ENCODE measurements around the gene CDCA5.

DNA sequence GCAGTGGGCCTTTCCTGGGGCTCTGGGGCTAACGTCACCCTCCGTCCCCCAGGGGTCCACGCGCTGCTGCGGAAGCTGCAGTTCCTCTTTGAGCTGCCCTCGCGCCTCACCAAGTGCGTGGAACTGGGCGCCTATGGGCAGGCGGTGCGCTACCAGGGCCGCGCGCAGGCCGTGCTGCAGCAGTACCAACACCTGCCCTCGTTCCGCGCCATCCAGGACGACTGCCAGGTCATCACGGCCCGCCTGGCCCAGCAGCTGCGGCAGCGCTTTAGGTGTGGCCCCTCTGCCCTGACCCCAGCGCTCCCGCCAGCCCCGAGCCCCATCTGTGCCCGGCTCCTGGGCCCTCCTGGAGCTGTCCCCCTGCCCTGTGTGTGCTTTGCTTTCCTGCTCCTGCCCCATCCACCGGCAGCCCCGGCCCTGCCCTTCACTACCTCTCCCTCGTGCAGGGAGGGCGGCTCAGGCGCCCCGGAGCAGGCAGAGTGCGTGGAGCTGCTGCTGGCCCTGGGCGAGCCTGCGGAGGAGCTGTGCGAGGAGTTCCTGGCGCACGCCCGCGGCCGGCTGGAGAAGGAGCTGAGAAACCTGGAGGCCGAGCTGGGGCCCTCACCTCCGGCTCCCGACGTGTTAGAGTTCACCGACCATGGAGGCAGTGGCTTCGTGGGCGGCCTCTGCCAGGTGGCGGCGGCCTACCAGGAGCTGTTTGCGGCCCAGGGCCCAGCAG is 24.1 kb upstream of the CDCA5 start:
- TF ChIP-seq, protein P1, sequence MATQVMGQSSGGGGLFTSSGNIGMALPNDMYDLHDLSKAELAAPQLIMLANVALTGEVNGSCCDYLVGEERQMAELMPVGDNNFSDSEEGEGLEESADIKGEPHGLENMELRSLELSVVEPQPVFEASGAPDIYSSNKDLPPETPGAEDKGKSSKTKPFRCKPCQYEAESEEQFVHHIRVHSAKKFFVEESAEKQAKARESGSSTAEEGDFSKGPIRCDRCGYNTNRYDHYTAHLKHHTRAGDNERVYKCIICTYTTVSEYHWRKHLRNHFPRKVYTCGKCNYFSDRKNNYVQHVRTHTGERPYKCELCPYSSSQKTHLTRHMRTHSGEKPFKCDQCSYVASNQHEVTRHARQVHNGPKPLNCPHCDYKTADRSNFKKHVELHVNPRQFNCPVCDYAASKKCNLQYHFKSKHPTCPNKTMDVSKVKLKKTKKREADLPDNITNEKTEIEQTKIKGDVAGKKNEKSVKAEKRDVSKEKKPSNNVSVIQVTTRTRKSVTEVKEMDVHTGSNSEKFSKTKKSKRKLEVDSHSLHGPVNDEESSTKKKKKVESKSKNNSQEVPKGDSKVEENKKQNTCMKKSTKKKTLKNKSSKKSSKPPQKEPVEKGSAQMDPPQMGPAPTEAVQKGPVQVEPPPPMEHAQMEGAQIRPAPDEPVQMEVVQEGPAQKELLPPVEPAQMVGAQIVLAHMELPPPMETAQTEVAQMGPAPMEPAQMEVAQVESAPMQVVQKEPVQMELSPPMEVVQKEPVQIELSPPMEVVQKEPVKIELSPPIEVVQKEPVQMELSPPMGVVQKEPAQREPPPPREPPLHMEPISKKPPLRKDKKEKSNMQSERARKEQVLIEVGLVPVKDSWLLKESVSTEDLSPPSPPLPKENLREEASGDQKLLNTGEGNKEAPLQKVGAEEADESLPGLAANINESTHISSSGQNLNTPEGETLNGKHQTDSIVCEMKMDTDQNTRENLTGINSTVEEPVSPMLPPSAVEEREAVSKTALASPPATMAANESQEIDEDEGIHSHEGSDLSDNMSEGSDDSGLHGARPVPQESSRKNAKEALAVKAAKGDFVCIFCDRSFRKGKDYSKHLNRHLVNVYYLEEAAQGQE (IDR thresholded peaks at IDR 0.05) = no peak
- TF ChIP-seq EP300 (IDR thresholded peaks at IDR 0.05) (no peak), POLR2A (IDR thresholded peaks at IDR 0.05; ENCODE audit: low read length) (no peak), CHD4 (IDR thresholded peaks at IDR 0.05; ENCODE audit: borderline replicate concordance) (no peak), JUN (IDR thresholded peaks at IDR 0.05) (no peak), CHD2 (IDR thresholded peaks at IDR 0.05; ENCODE audit: low read length, partially characterized antibody) (no peak), MAFK (IDR thresholded peaks at IDR 0.05; ENCODE audit: partially characterized antibody) (no peak), ZSCAN20 (CRISPR knock-in tag; IDR thresholded peaks at IDR 0.05) (no peak), RFX5 (IDR thresholded peaks at IDR 0.05) (no peak)
- TF ChIP-seq, protein P2, sequence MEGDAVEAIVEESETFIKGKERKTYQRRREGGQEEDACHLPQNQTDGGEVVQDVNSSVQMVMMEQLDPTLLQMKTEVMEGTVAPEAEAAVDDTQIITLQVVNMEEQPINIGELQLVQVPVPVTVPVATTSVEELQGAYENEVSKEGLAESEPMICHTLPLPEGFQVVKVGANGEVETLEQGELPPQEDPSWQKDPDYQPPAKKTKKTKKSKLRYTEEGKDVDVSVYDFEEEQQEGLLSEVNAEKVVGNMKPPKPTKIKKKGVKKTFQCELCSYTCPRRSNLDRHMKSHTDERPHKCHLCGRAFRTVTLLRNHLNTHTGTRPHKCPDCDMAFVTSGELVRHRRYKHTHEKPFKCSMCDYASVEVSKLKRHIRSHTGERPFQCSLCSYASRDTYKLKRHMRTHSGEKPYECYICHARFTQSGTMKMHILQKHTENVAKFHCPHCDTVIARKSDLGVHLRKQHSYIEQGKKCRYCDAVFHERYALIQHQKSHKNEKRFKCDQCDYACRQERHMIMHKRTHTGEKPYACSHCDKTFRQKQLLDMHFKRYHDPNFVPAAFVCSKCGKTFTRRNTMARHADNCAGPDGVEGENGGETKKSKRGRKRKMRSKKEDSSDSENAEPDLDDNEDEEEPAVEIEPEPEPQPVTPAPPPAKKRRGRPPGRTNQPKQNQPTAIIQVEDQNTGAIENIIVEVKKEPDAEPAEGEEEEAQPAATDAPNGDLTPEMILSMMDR (IDR thresholded peaks at IDR 0.05) = no peak
